ENCODE data around the gene PRKCA. TPM values are rescaled to one million over a fixed set of nuclear protein-coding genes. Genes with fewer than 3 reads are reported as not detected.

Gene PRKCA
- total RNA-seq, 2 donors from 2014 or later = 8.3 to 26.5 TPM

GRCh38 chr17:66739553-66739952 is 437.1 kb downstream of the PRKCA start:
- DNase-seq (ENCODE audit: low spot score) = no peak
- Histone ChIP-seq H3K4me3 (no peak overlapping the region), H3K36me3 (no peaks in the 10 kb centered on the region), H3K9me3 (no peaks in the 10 kb centered on the region), H3K27me3 (replicated peaks; ENCODE audit: insufficient read depth) (no peaks in the 10 kb centered on the region), H3K4me1 (replicated peaks) (no peaks in the 10 kb centered on the region), H3K27ac (no peak overlapping the region)
- 86% methylated on average over 8 of the region's 8 CpGs for whole genome bisulfite sequencing
- no peak for TF ChIP-seq CTCF (IDR thresholded peaks at IDR 0.05)
- no peak for TF ChIP-seq POLR2A (IDR thresholded peaks at IDR 0.05)
- no peak for TF ChIP-seq POLR2AphosphoS5 (IDR thresholded peaks at IDR 0.05)
- intact Hi-C loops (cut with DNase I) = no loop called here

- H3K36me3 ChIP-seq = no peaks in the 10 kb centered on the region
- H3K9me3 ChIP-seq = no peaks in the 10 kb centered on the region
- no peaks in the 10 kb centered on the region for H3K4me1 ChIP-seq (replicated peaks)
- H3K4me3 ChIP-seq = no peak overlapping the region
- TF ChIP-seq CTCF (IDR thresholded peaks at IDR 0.05) (no peak), POLR2A (IDR thresholded peaks at IDR 0.05) (no peak), POLR2AphosphoS5 (IDR thresholded peaks at IDR 0.05) (no peak)
- no peaks in the 10 kb centered on the region for H3K27me3 ChIP-seq (replicated peaks; ENCODE audit: insufficient read depth)
- no peak overlapping the region for H3K27ac ChIP-seq
- no peak for DNase-seq (ENCODE audit: low spot score)
- WGBS = 48% methylated on average over 5 of the region's 5 CpGs
- intact Hi-C loops (cut with DNase I) = no loop called here
Measured at GRCh38 chr17:66740226-66740625, 437.8 kb downstream of the PRKCA start.

GRCh38 chr17:66743511-66743910 is 441.1 kb downstream of the PRKCA start:
- intact Hi-C loops (cut with DNase I) = no loop called here
- no peak overlapping the region for H3K27ac ChIP-seq
- H3K4me3 ChIP-seq = no peak overlapping the region
- no peaks in the 10 kb centered on the region for H3K9me3 ChIP-seq
- H3K36me3 ChIP-seq = no peaks in the 10 kb centered on the region
- no peak for DNase-seq (ENCODE audit: low spot score)
- no peaks in the 10 kb centered on the region for H3K4me1 ChIP-seq (replicated peaks)
- WGBS = 92% methylated on average over 2 of the region's 2 CpGs
- no peaks in the 10 kb centered on the region for H3K27me3 ChIP-seq (replicated peaks; ENCODE audit: insufficient read depth)
- TF ChIP-seq CTCF (IDR thresholded peaks at IDR 0.05) (no peak), POLR2AphosphoS5 (IDR thresholded peaks at IDR 0.05) (no peak), POLR2A (IDR thresholded peaks at IDR 0.05) (no peak)

GRCh38 chr17:66746736-66747135 is 444.3 kb downstream of the PRKCA start:
- intact Hi-C loops (cut with DNase I) = no loop called here
- no peak for TF ChIP-seq CTCF (IDR thresholded peaks at IDR 0.05)
- H3K36me3 ChIP-seq = no peaks in the 10 kb centered on the region
- no peak overlapping the region for H3K4me3 ChIP-seq
- H3K27me3 ChIP-seq (replicated peaks; ENCODE audit: insufficient read depth) = no peaks in the 10 kb centered on the region
- no peak for DNase-seq (ENCODE audit: low spot score)
- 88% methylated on average over 5 of the region's 5 CpGs for WGBS
- H3K4me1 ChIP-seq (replicated peaks) = no peaks in the 10 kb centered on the region
- H3K9me3 ChIP-seq = no peaks in the 10 kb centered on the region
- H3K27ac ChIP-seq = no peak overlapping the region

GRCh38 chr17:66747578-66748275 is 445.3 kb downstream of the PRKCA start:
- WGBS = 80% methylated on average over 17 of the region's 17 CpGs
- no peak for TF ChIP-seq CTCF (IDR thresholded peaks at IDR 0.05)
- TF ChIP-seq POLR2AphosphoS5 (IDR thresholded peaks at IDR 0.05) = no peak
- no peak for TF ChIP-seq POLR2A (IDR thresholded peaks at IDR 0.05)
- H3K36me3 ChIP-seq = no peaks in the 10 kb centered on the region
- no peaks in the 10 kb centered on the region for H3K27me3 ChIP-seq (replicated peaks; ENCODE audit: insufficient read depth)
- intact Hi-C loops (cut with DNase I) = no loop called here
- no peaks in the 10 kb centered on the region for H3K4me1 ChIP-seq (replicated peaks)
- H3K4me3 ChIP-seq = no peak overlapping the region
- no peaks in the 10 kb centered on the region for H3K9me3 ChIP-seq
- DNase-seq (ENCODE audit: low spot score) = no peak
- no peak overlapping the region for H3K27ac ChIP-seq

Measured in prostate gland (tissue), 2 donors.